PC-3 (cell line): ENCODE results near the gene MBLAC1. TPM values are rescaled to one million over a fixed set of nuclear protein-coding genes. Genes with fewer than 3 reads are reported as not detected.

Experiments used
- ATAC-seq: fragments of 200-7000 bp; cut with Tn5 transposase; 2 replicates; pipeline ENCODE4 v1.9.1; 2020; ENCODE audit warnings: mild to moderate bottlenecking, moderate library complexity
- BruUV-seq: library from RNA; stranded (reverse); fragments of 400-500 nt; replicated peaks from 2 replicates; lab custom pipeline; 2021; lab: Mats Ljungman, UMichigan
- CTCF ChIA-PET: fragments of 300-600 bp; sonication (Branson Sonifier 250); formaldehyde crosslinking; loops from one replicate; lab custom pipeline; 2022; ENCODE audit warnings: antibody characterized with exemption; lab: Charles Lee
- POLR2A ChIA-PET: fragments of 300-600 bp; sonication (Branson Sonifier 250); formaldehyde crosslinking; loops from one replicate; lab custom pipeline; 2022; ENCODE audit warnings: antibody characterized with exemption; ENCODE audit not compliant: unreplicated experiment; lab: Charles Lee
- DNase-seq: peaks from one replicate; pipeline ENCODE4 v3.0.0-alpha.2; 2015
- H2AFZ ChIP-seq: fragments of 300-600 bp; sonication (generic); 2 replicates; pipeline ENCODE4 v1.6.0; 2016; ENCODE audit warnings: antibody characterized with exemption, low read length
- H3F3A ChIP-seq: fragments of 300-600 bp; sonication (generic); one replicate; pipeline ENCODE4 v1.6.0; 2017; ENCODE audit warnings: antibody characterized with exemption, low read length, control low read depth, mild to moderate bottlenecking; ENCODE audit not compliant: unreplicated experiment
- H3K27ac ChIP-seq: fragments of 300-600 bp; sonication (generic); 2 replicates; pipeline ENCODE4 v1.5.1; 2016; ENCODE audit warnings: mild to moderate bottlenecking, low read length
- H3K27me3 ChIP-seq: fragments of 300-600 bp; sonication (generic); 2 replicates; pipeline ENCODE4 v1.6.1; 2016; ENCODE audit warnings: low read length, mixed read lengths
- H3K36me3 ChIP-seq: fragments of 300-600 bp; sonication (generic); 2 replicates; pipeline ENCODE4 v1.6.1; 2016; ENCODE audit warnings: low read depth, mixed run types, low read length, mixed read lengths
- H3K4me1 ChIP-seq: fragments of 300-600 bp; sonication (generic); 2 replicates; pipeline ENCODE4 v1.5.1; 2016; ENCODE audit warnings: low read length; ENCODE audit not compliant: insufficient read depth
- H3K4me2 ChIP-seq: fragments of 300-600 bp; sonication (generic); 2 replicates; pipeline ENCODE4 v1.6.0; 2016; ENCODE audit warnings: low read length
- H3K4me3 ChIP-seq: fragments of 300-600 bp; sonication (generic); 2 replicates; pipeline ENCODE4 v1.5.1; 2016; ENCODE audit warnings: mild to moderate bottlenecking, low read length, mixed read lengths
- H3K79me2 ChIP-seq: fragments of 300-600 bp; sonication (generic); 2 replicates; pipeline ENCODE4 v1.6.1; 2017; ENCODE audit warnings: low read length, mixed read lengths
- H3K9ac ChIP-seq: fragments of 300-600 bp; sonication (generic); 2 replicates; pipeline ENCODE4 v1.6.0; 2016; ENCODE audit warnings: mild to moderate bottlenecking, low read length
- H3K9me2 ChIP-seq: fragments of 300-600 bp; sonication (generic); replicated peaks from 2 replicates; pipeline ENCODE4 v1.6.1; 2016; ENCODE audit warnings: mixed run types, low read length, mixed read lengths
- H3K9me3 ChIP-seq: fragments of 300-600 bp; sonication (generic); 2 replicates; pipeline ENCODE4 v1.6.1; 2016; ENCODE audit warnings: low read length, mixed read lengths
- H4K20me1 ChIP-seq: fragments of 300-600 bp; sonication (generic); 2 replicates; pipeline ENCODE4 v1.6.1; 2016; ENCODE audit warnings: low read length, mixed read lengths
- EZH2 ChIP-seq: fragments of 300-600 bp; sonication (generic); IDR thresholded peaks from one replicate; pipeline ENCODE4 v1.6.1; 2017; ENCODE audit warnings: antibody characterized with exemption, mild to moderate bottlenecking, low read length; ENCODE audit not compliant: unreplicated experiment
- EZH2phosphoT487 ChIP-seq: fragments of 300-600 bp; sonication (generic); IDR thresholded peaks from 2 replicates; pipeline ENCODE4 v1.6.1; 2018; ENCODE audit warnings: mild to moderate bottlenecking, antibody characterized with exemption, low read length, borderline replicate concordance
- intact Hi-C: fragments of 100-400 bp; cut with micrococcal nuclease; formaldehyde crosslinking; loops from 2 replicates; pipeline ENCODE4 v1.9.0; 2023
- total RNA-seq: library from RNA; depleted of rRNA; stranded (reverse); fragments of >200 nt; gene quantifications from 2 replicates; pipeline ENCODE4 v1.2.3, GENCODE V29; 2014
- TF ChIP-seq, protein P1 (sequence below): fragments of 300-600 bp; sonication (generic); conservative IDR thresholded peaks from 2 replicates; pipeline ENCODE4 v1.5.1; 2017; ENCODE audit warnings: antibody characterized with exemption, low read depth, mild to moderate bottlenecking, low read length

Gene MBLAC1
- total RNA-seq, 1 experiment from 2014 or later, result 2.7 TPM

- DNase-seq (no peak), ATAC-seq (no peak)
- ChIA-PET CTCF (no interaction called here), POLR2A (no interaction called here)
- peak overlapping the region; percentile 98 for H3K4me3 ChIP-seq
- peak overlapping the region; percentile 96 for H2AFZ ChIP-seq
- H3F3A ChIP-seq, result no peaks in the 10 kb centered on the region
- intact Hi-C loops, result loop anchor here (2.0 kb wide), 1 partner anchor 18 kb away; the partner anchor contains the start of genes AP4M1 and MCM7
- peaks cover 13% of the 10 kb centered on the region; the same call in 1 of the 2 replicates for H3K4me1 ChIP-seq
- BruUV-seq, result TSS peak; percentile 62
- no peaks in the 10 kb centered on the region for H3K9me3 ChIP-seq
- peak overlapping the region; percentile 97 for H3K4me2 ChIP-seq
- TF ChIP-seq, protein P1, sequence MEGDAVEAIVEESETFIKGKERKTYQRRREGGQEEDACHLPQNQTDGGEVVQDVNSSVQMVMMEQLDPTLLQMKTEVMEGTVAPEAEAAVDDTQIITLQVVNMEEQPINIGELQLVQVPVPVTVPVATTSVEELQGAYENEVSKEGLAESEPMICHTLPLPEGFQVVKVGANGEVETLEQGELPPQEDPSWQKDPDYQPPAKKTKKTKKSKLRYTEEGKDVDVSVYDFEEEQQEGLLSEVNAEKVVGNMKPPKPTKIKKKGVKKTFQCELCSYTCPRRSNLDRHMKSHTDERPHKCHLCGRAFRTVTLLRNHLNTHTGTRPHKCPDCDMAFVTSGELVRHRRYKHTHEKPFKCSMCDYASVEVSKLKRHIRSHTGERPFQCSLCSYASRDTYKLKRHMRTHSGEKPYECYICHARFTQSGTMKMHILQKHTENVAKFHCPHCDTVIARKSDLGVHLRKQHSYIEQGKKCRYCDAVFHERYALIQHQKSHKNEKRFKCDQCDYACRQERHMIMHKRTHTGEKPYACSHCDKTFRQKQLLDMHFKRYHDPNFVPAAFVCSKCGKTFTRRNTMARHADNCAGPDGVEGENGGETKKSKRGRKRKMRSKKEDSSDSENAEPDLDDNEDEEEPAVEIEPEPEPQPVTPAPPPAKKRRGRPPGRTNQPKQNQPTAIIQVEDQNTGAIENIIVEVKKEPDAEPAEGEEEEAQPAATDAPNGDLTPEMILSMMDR, result no peak
- no peak for TF ChIP-seq EZH2phosphoT487
- no peak for TF ChIP-seq EZH2
- peak overlapping the region; percentile 49 for H3K27ac ChIP-seq
- H4K20me1 ChIP-seq, result no peaks in the 10 kb centered on the region
- no peaks in the 10 kb centered on the region for H3K27me3 ChIP-seq
- no peaks in the 10 kb centered on the region for H3K36me3 ChIP-seq
- peak overlapping the region; percentile 87 for H3K9ac ChIP-seq
- peaks cover 16% of the 10 kb centered on the region for H3K79me2 ChIP-seq
- H3K9me2 ChIP-seq, result no peaks in the 10 kb centered on the region
Measured at GRCh38 chr7:100118388-100119071, 8.2 kb upstream of the MBLAC1 start.

GRCh38 chr7:100119072-100119969 lies 7.4 kb upstream of the MBLAC1 start, which contains the start of the genes CNPY4 and TAF6:
CNPY4 (plus strand) TSS chr7:100119634; CDS start chr7:100119745, 111 bp downstream.
TAF6 (minus strand) TSS chr7:100119358; CDS start chr7:100114209, 5,149 bp downstream.
- DNase-seq (peak; percentile 94), ATAC-seq (peak; percentile 82)
- Histone ChIP-seq H4K20me1 (no peaks in the 10 kb centered on the region), H3K9me3 (no peaks in the 10 kb centered on the region), H3K79me2 (peaks cover 16% of the 10 kb centered on the region), H3F3A (no peaks in the 10 kb centered on the region), H3K27ac (peak within 1 kb of the TSS; percentile 49), H3K36me3 (no peaks in the 10 kb centered on the region), H3K27me3 (no peaks in the 10 kb centered on the region), H3K9ac (peak within 1 kb of the TSS; percentile 87), H3K4me2 (peak within 1 kb of the TSS; percentile 97), H3K9me2 (no peaks in the 10 kb centered on the region), H3K4me1 (peaks cover 13% of the 10 kb centered on the region; the same call in 1 of the 2 replicates), H3K4me3 (peak within 1 kb of the TSS; percentile 98), H2AFZ (peak within 1 kb of the TSS; percentile 96)
- TF ChIP-seq, protein P1, result no peak
- TF ChIP-seq EZH2 (no peak), EZH2phosphoT487 (no peak)
- no TSS peak for BruUV-seq
- intact Hi-C loops, result loop anchor here (2.0 kb wide), 1 partner anchor 19 kb away; the partner anchor contains the start of genes AP4M1 and MCM7
- ChIA-PET POLR2A (no interaction called here), CTCF (no interaction called here)
